ENCODE data around the gene NPVF.

- TF ChIP-seq POLR2AphosphoS5 (IDR thresholded peaks at IDR 0.05; ENCODE audit: low read depth, low read length) = no peak
- TF ChIP-seq POLR2A (IDR thresholded peaks at IDR 0.05; ENCODE audit: low read depth, low read length) = no peak
- TF ChIP-seq TAF1 (IDR thresholded peaks at IDR 0.05; ENCODE audit: borderline replicate concordance, low read depth, low read length) = no peak
Observed at GRCh38 chr7:25221009-25221408, 7.3 kb downstream of the NPVF start.
